Gastroesophageal sphincter (tissue), 3 donors: ENCODE results near the gene KIAA1217.

Source experiments
- POLR2A ChIP-seq, 2 donors: fragments of 450-650 bp; IDR thresholded peaks; one replicate each; pipeline ENCODE4 v1.6.1; 2017; ENCODE audit warnings: antibody characterized with exemption in 2 of 2, mild to moderate bottlenecking in 2 of 2, moderate library complexity in 1 of 2
- POLR2AphosphoS5 ChIP-seq: sonication (generic); formaldehyde crosslinking; IDR thresholded peaks from one replicate; pipeline ENCODE4 v1.6.1; 2017; ENCODE audit warnings: antibody characterized with exemption
- TF ChIP-seq, protein P1 (sequence below), 4 experiments: fragments of 200-600 bp in 2 of 4; fragments of 450-650 bp in 2 of 4; sonication (generic) in 1 of 4; IDR thresholded peaks; one replicate each; pipeline ENCODE4 v1.5.1; 2017 to 2019; ENCODE audit warnings: antibody characterized with exemption in 4 of 4, mild to moderate bottlenecking in 2 of 4, moderate library complexity in 2 of 4

DNA sequence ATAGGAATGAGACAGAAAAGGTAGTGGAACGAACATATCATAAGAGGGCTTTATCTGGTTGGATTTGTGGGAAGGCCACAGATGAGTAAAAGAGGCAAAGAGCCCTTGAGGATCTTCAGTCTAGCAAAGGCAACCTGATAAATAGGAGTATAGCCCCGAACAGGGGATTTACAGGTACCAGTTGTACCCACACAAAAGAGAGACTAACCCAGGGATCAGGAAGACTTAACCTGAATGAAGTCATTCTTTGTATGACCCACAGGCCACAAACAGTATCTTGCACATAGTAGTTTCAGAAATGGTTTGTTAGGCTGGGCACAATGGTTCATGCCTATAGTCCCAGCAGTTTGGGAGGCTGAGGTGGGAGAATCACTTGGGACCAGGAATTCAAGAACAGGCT is 306.5 kb downstream of the KIAA1217 start:
- TF ChIP-seq POLR2A (IDR thresholded peaks at IDR 0.05) (no peak), POLR2AphosphoS5 (no peak)
- TF ChIP-seq, protein P1, sequence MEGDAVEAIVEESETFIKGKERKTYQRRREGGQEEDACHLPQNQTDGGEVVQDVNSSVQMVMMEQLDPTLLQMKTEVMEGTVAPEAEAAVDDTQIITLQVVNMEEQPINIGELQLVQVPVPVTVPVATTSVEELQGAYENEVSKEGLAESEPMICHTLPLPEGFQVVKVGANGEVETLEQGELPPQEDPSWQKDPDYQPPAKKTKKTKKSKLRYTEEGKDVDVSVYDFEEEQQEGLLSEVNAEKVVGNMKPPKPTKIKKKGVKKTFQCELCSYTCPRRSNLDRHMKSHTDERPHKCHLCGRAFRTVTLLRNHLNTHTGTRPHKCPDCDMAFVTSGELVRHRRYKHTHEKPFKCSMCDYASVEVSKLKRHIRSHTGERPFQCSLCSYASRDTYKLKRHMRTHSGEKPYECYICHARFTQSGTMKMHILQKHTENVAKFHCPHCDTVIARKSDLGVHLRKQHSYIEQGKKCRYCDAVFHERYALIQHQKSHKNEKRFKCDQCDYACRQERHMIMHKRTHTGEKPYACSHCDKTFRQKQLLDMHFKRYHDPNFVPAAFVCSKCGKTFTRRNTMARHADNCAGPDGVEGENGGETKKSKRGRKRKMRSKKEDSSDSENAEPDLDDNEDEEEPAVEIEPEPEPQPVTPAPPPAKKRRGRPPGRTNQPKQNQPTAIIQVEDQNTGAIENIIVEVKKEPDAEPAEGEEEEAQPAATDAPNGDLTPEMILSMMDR (IDR thresholded peaks at IDR 0.05) = no peak
